Heart right ventricle (tissue), 16 donors: Measurements from ENCODE around the gene AP3S2. TPM values are rescaled to one million over a fixed set of nuclear protein-coding genes. Genes with fewer than 3 reads are reported as not detected.

Source experiments
- ATAC-seq, 8 donors: fragments of 200-7000 bp; cut with Tn5 transposase; one replicate each; pipeline ENCODE4 v1.9.1; 2020; ENCODE audit warnings: mild to moderate bottlenecking in 8 of 8, moderate library complexity in 8 of 8, moderate number of reproducible peaks in 1 of 8
- DNase-seq, 2 donors: peaks; one replicate each; pipeline ENCODE4 v3.0.0-alpha.2; 2020
- H3K27ac ChIP-seq, 10 donors: fragments of 200-600 bp; sonication (generic) in 2 of 10; one replicate each; pipeline versions ENCODE4 v1.5.0 to v1.8.0; 2020 to 2022; ENCODE audit warnings: mild to moderate bottlenecking in 3 of 10
- H3K27me3 ChIP-seq, 7 donors: fragments of 200-600 bp; one replicate each; pipeline ENCODE4 v1.8.0; 2021 to 2022; ENCODE audit warnings: mild to moderate bottlenecking in 2 of 7
- H3K36me3 ChIP-seq, 9 donors: fragments of 200-600 bp; sonication (generic) in 1 of 9; one replicate each; pipeline versions ENCODE4 v1.5.0 to v1.8.0; 2020 to 2022; ENCODE audit warnings: mild to moderate bottlenecking in 2 of 9
- H3K4me1 ChIP-seq, 9 donors: fragments of 200-600 bp; sonication (generic) in 1 of 9; one replicate each; pipeline versions ENCODE4 v1.5.0 to v1.8.0; 2020 to 2022; ENCODE audit warnings: mild to moderate bottlenecking in 4 of 9
- H3K4me3 ChIP-seq, 10 donors: fragments of 200-600 bp; sonication (generic) in 2 of 10; one replicate each; pipeline versions ENCODE4 v1.5.0 to v1.8.0; 2020 to 2022; ENCODE audit warnings: mild to moderate bottlenecking in 7 of 10, moderate library complexity in 2 of 10
- H3K9me3 ChIP-seq, 11 donors: fragments of 200-600 bp in 10 of 11; sonication (generic) in 2 of 11; one replicate each; pipeline versions ENCODE4 v1.5.0 to v1.8.0; 2013 to 2022; ENCODE audit warnings: mild to moderate bottlenecking in 2 of 11, control low read depth in 1 of 11, moderate library complexity in 1 of 11
- CTCF ChIP-seq, 9 donors: fragments of 200-600 bp; sonication (generic) in 2 of 9; IDR thresholded peaks; one replicate each; pipeline versions ENCODE4 v1.5.0 to v1.8.0; 2021 to 2022; ENCODE audit warnings: antibody characterized with exemption in 9 of 9, mild to moderate bottlenecking in 5 of 9, moderate library complexity in 1 of 9
- WGBS, 2 donors: extraction: QIAGEN DNeasy Blood & Tissue Kit; methylation state at CpG; one replicate each; pipeline ENCODE4 v1.1.7; 2013; ENCODE audit warnings: inconsistent platforms in 1 of 2; 5-methylcytosine and 5-hydroxymethylcytosine counted together
- intact Hi-C, 10 donors: fragments of 100-400 bp; cut with DNase I; formaldehyde crosslinking; loops; one replicate each; pipeline versions ENCODE4 v1.11.1 to v1.14.2; 2022
- polyA plus RNA-seq, 2 donors: library from polyadenylated mRNA; stranded (reverse); fragments of 200-250 nt; gene quantifications; one replicate each; pipeline ENCODE4 v1.2.3, GENCODE V29; 2013
- total RNA-seq, 10 donors: library from RNA; stranded (reverse); fragmentation: NEBNext Ultra II Directional in 3 of 10; extraction: Animal tissue kit (Norgen Biotek cat#: 25700) in 3 of 10; gene quantifications; one replicate each; pipeline versions ENCODE4 v1.2.1 to v1.2.4, GENCODE V29; 2021 to 2023
- donor health status: Arrhythmogenic right ventricular cardiomyopathy.
- donor health status: ischemic (EF 13 %, LVEDD 7.1; RV severe dilation, severe dysfunction).
- donor health status: healthy with polysubstance abuse.
- donor health status: DM: no; HTN: yes; CAD: no.
- donor health status: DM: no; HTN: no; CAD: no.
- donor health status: ischemic (EF 25% LVEDD 6.9; RV normal size, moderate dysfunction).
- donor health status: ischemic (EF 25% LVEDD 5.7; RV mildly dilated, moderate dysfunction).
- donor health status: healthy.
- donor health status: DM: yes; HTN: yes; CAD: no.
- donor health status: Ischemic cardiomyopathy.
- donor health status: ischemic (EF 35%, LVEDD 5.7; RV mildly dilated, moderate dysfunction).
- donor health status: nonischemic (EF 11% LVEDD 7.7; RV severe dilation, severe dysfunction).
- donor health status: DM: yes; HTN: yes; CAD: no.
- donor health status: PGD.
- donor health status: ischemic (EF 29% LVEDD 5.4; RV normal size, mild dysfunction).
- donor health status: nonischemic (EF 23%, LVEDD 6.1; RV moderate dilation, normal function).

Gene AP3S2
- total and polyA plus RNA-seq, 12 donors, result 16.8 to 55.5 (median 45.5) TPM

- no peak overlapping the region for H3K4me3 ChIP-seq
- peaks cover 0 to 36% (median 0%) of the 10 kb centered on the region in 9 donors for H3K36me3 ChIP-seq
- WGBS, 2 donors, result 93 to 97% methylated on average over 10 of the region's 10 CpGs
- H3K9me3 ChIP-seq, result no peaks in the 10 kb centered on the region
- ATAC-seq (no peak), DNase-seq (no peak)
- no peak overlapping the region for H3K27ac ChIP-seq
- no peak for TF ChIP-seq CTCF (IDR thresholded peaks at IDR 0.05)
- peaks cover 0 to 26% (median 8%) of the 10 kb centered on the region in 9 donors for H3K4me1 ChIP-seq
- H3K27me3 ChIP-seq, result peaks cover 0 to 5% (median 2%) of the 10 kb centered on the region in 7 donors
- intact Hi-C loops, result no loop called here
Measured at GRCh38 chr15:89808160-89808870, 85.5 kb downstream of the AP3S2 start.

- WGBS, 2 donors, result 92 to 98% methylated on average over 6 of the region's 6 CpGs
- H3K36me3 ChIP-seq, result peaks cover 0 to 42% (median 0%) of the 10 kb centered on the region in 9 donors
- H3K27me3 ChIP-seq, result no peaks in the 10 kb centered on the region
- TF ChIP-seq CTCF (IDR thresholded peaks at IDR 0.05), result no peak
- DNase-seq (no peak), ATAC-seq (no peak)
- intact Hi-C loops, result no loop called here
- H3K27ac ChIP-seq, result no peak overlapping the region
- peaks cover 0 to 25% (median 8%) of the 10 kb centered on the region in 9 donors for H3K4me1 ChIP-seq
- H3K4me3 ChIP-seq, result no peak overlapping the region
- H3K9me3 ChIP-seq, result no peaks in the 10 kb centered on the region
Measured at GRCh38 chr15:89807689-89808088, 86.1 kb downstream of the AP3S2 start.

GRCh38 chr15:89806559-89807550 lies 86.9 kb downstream of the AP3S2 start:
- Histone ChIP-seq H3K4me1 (peaks cover 0 to 17% (median 7%) of the 10 kb centered on the region in 9 donors), H3K9me3 (no peaks in the 10 kb centered on the region), H3K27me3 (peaks cover 0 to 5% (median 0%) of the 10 kb centered on the region in 7 donors), H3K36me3 (peaks cover 0 to 50% (median 0%) of the 10 kb centered on the region in 9 donors), H3K4me3 (no peak overlapping the region), H3K27ac (no peak overlapping the region)
- TF ChIP-seq CTCF (IDR thresholded peaks at IDR 0.05), result no peak
- no peak for DNase-seq
- intact Hi-C loops, result no loop called here
- 86 to 92% methylated on average over 22 of the region's 22 CpGs for WGBS, 2 donors
- ATAC-seq, result peak in 1 of 8 donors; percentile 11

- peaks cover 0 to 5% (median 0%) of the 10 kb centered on the region in 7 donors for H3K27me3 ChIP-seq
- H3K9me3 ChIP-seq, result no peaks in the 10 kb centered on the region
- DNase-seq (no peak), ATAC-seq (no peak)
- TF ChIP-seq CTCF (IDR thresholded peaks at IDR 0.05), result no peak
- intact Hi-C loops, result no loop called here
- H3K4me3 ChIP-seq, result no peak overlapping the region
- no peak overlapping the region for H3K27ac ChIP-seq
- H3K4me1 ChIP-seq, result peaks cover 0 to 16% (median 4%) of the 10 kb centered on the region in 9 donors
- peaks cover 0 to 56% (median 0%) of the 10 kb centered on the region in 9 donors for H3K36me3 ChIP-seq
- WGBS, 2 donors, result 84 to 90% methylated on average over 21 of the region's 21 CpGs
Measured at GRCh38 chr15:89806210-89806558, 87.6 kb downstream of the AP3S2 start.
